Measurements from ENCODE around the gene KCNQ1. TPM values are rescaled to one million over a fixed set of nuclear protein-coding genes. Genes with fewer than 3 reads are reported as not detected.

Gene KCNQ1
- total RNA-seq, 1 experiment from 2014 or later = 2.3 TPM

- H3K79me2 ChIP-seq (ENCODE audit: insufficient read depth, low read length) = no peaks in the 10 kb centered on the region
- Mint-ChIP-seq H3K36me3 (ENCODE audit: insufficient read depth in 1 of 3, low read depth in 3 of 3) (peaks cover 0 to 19% (median 12%) of the 10 kb centered on the region in 3 experiments; a peak in 5 of 7 replicates), H3K9me3 (no peaks in the 10 kb centered on the region; a peak in 1 of 5 replicates), H3K4me3 (no peak overlapping the region), H3K27ac (no peak overlapping the region), H3K4me1 (peaks cover 1 to 2% of the 10 kb centered on the region in 2 experiments), H3K27me3 (ENCODE audit: low read depth) (peaks cover 7% of the 10 kb centered on the region)
- H3K14ac ChIP-seq (ENCODE audit: insufficient read depth, low read length) = no peak overlapping the region; the same call in 1 of the 2 replicates
- WGBS (ENCODE audit: extremely low coverage, insufficient read length, low lambda C conversion rate) = no CpG with 5 or more reads among the region's 14 CpGs
- no peak overlapping the region for H2BK12ac ChIP-seq (ENCODE audit: insufficient read length, low read depth, low read length)
- no peak overlapping the region for H2BK120ac ChIP-seq (ENCODE audit: low read depth, low read length, poor library complexity, severe bottlenecking)
- H3K79me1 ChIP-seq (ENCODE audit: insufficient read depth, low read depth, low read length, poor library complexity, severe bottlenecking) = no peaks in the 10 kb centered on the region
- no peak overlapping the region for H3K27ac ChIP-seq (ENCODE audit: insufficient read length, low read depth, low read length)
- no peak overlapping the region for H3K18ac ChIP-seq (ENCODE audit: insufficient read length, low read depth, low read length)
- H4K8ac ChIP-seq (replicated peaks; ENCODE audit: insufficient read length, low read depth, low read length) = no peak overlapping the region
- H3K4ac ChIP-seq (ENCODE audit: low read depth, low read length) = no peak overlapping the region
- DNase-seq = no peak
- no peak overlapping the region for H2AFZ ChIP-seq (ENCODE audit: low read length)
- H2BK5ac ChIP-seq (ENCODE audit: insufficient read length, low read length) = no peak overlapping the region
- no peaks in the 10 kb centered on the region for H3K4me1 ChIP-seq (ENCODE audit: insufficient read depth, low read length)
- TF ChIP-seq CTCF (conservative IDR thresholded peaks at IDR 0.05) = no peak
- H4K91ac ChIP-seq (ENCODE audit: insufficient read length, low read depth, low read length) = no peak overlapping the region
- no peaks in the 10 kb centered on the region for H3K27me3 ChIP-seq (ENCODE audit: insufficient read depth, low read length)
- H3K23ac ChIP-seq (ENCODE audit: insufficient read length, low read depth, low read length) = no peak overlapping the region
- no peak overlapping the region for H3K4me2 ChIP-seq (ENCODE audit: insufficient read depth, insufficient read length, low read length)
- H4K5ac ChIP-seq (ENCODE audit: insufficient read length, low read depth, low read length) = no peak overlapping the region
- no peak overlapping the region for H3T11ph ChIP-seq (ENCODE audit: low read length)
- H3K9me3 ChIP-seq (ENCODE audit: control insufficient read depth, low read depth, low read length) = no peaks in the 10 kb centered on the region
- no peak overlapping the region for H2AK5ac ChIP-seq (ENCODE audit: insufficient read length, low read length)
- no peak overlapping the region for H2BK20ac ChIP-seq (ENCODE audit: low read depth, low read length, poor library complexity, severe bottlenecking)
- no peak overlapping the region for H3K9ac ChIP-seq (ENCODE audit: extremely low read depth, insufficient read length, low read length)
- no peaks in the 10 kb centered on the region for H4K20me1 ChIP-seq (ENCODE audit: control insufficient read depth, insufficient read depth, insufficient read length)
- H3K56ac ChIP-seq (ENCODE audit: insufficient read length, low read depth, low read length) = no peak overlapping the region
- H3K23me2 ChIP-seq (ENCODE audit: insufficient read length, low read depth, low read length, poor library complexity, severe bottlenecking) = peaks cover 2% of the 10 kb centered on the region
- no peak overlapping the region for H2BK15ac ChIP-seq (ENCODE audit: low read depth, low read length)
Measured at GRCh38 chr11:2406451-2406850, 38.4 kb upstream of the KCNQ1 start.

Measured in H9 (cell line).